SK-N-SH (cell line): ENCODE results near the gene TTC39A.

Experiments used
- CTCF ChIP-seq: fragments of 200-600 bp; sonication (generic); IDR thresholded peaks from 2 replicates; pipeline ENCODE4 v1.6.1; 2017; ENCODE audit warnings: antibody characterized with exemption, mild to moderate bottlenecking, moderate library complexity
- EP300 ChIP-seq, 2 experiments: IDR thresholded peaks; 2 replicates each; pipeline versions ENCODE4 v1.4.0 to v1.6.1; 2012; ENCODE audit warnings: borderline replicate concordance in 1 of 2, low read depth in 1 of 2, low read length in 1 of 2
- GATA2 ChIP-seq: sonication (generic); formaldehyde crosslinking; IDR thresholded peaks from 2 replicates; pipeline ENCODE4 v1.5.0; 2020; ENCODE audit warnings: mild to moderate bottlenecking, missing genetic modification reagents
- JUND ChIP-seq: IDR thresholded peaks from 2 replicates; pipeline ENCODE4 v1.4.0; 2012
- PBX3 ChIP-seq: IDR thresholded peaks from 2 replicates; pipeline ENCODE4; 2012
- POLR2AphosphoS5 ChIP-seq: IDR thresholded peaks from 2 replicates; pipeline ENCODE4 v1.6.1; 2012; ENCODE audit warnings: low read depth, low read length
- RFX5 ChIP-seq: IDR thresholded peaks from 2 replicates; pipeline ENCODE4 v1.6.1; 2012; ENCODE audit warnings: mild to moderate bottlenecking, improper control_type of control experiment, low read length
- SMC3 ChIP-seq: IDR thresholded peaks from 2 replicates; pipeline ENCODE4 v1.6.1; 2012; ENCODE audit warnings: low read depth, low read length, improper control_type of control experiment
- TAF1 ChIP-seq: IDR thresholded peaks from 2 replicates; pipeline ENCODE4 v1.6.1; 2012; ENCODE audit warnings: low read depth, mild to moderate bottlenecking, low read length, moderate library complexity, borderline replicate concordance
- TEAD4 ChIP-seq: IDR thresholded peaks from 2 replicates; pipeline ENCODE4 v1.4.0; 2012; ENCODE audit warnings: mild to moderate bottlenecking, borderline replicate concordance; ENCODE audit not compliant: insufficient read depth

GRCh38 chr1:51289676-51290488, 40.5 kb downstream of the TTC39A start:
- TF ChIP-seq EP300 (IDR thresholded peaks at IDR 0.05; ENCODE audit: borderline replicate concordance in 1 of 2, low read depth in 1 of 2, low read length in 1 of 2) (no peak), GATA2 (CRISPR knock-in tag) (no peak), POLR2AphosphoS5 (no peak), SMC3 (no peak), PBX3 (no peak), CTCF (no peak), TEAD4 (no peak), TAF1 (no peak), JUND (no peak), RFX5 (no peak)
